ENCODE data around the gene ADAMTS2.
A peak's percentile ranks its signal among the peaks of the same experiment; 100 is the strongest.

Gene ADAMTS2

DNA sequence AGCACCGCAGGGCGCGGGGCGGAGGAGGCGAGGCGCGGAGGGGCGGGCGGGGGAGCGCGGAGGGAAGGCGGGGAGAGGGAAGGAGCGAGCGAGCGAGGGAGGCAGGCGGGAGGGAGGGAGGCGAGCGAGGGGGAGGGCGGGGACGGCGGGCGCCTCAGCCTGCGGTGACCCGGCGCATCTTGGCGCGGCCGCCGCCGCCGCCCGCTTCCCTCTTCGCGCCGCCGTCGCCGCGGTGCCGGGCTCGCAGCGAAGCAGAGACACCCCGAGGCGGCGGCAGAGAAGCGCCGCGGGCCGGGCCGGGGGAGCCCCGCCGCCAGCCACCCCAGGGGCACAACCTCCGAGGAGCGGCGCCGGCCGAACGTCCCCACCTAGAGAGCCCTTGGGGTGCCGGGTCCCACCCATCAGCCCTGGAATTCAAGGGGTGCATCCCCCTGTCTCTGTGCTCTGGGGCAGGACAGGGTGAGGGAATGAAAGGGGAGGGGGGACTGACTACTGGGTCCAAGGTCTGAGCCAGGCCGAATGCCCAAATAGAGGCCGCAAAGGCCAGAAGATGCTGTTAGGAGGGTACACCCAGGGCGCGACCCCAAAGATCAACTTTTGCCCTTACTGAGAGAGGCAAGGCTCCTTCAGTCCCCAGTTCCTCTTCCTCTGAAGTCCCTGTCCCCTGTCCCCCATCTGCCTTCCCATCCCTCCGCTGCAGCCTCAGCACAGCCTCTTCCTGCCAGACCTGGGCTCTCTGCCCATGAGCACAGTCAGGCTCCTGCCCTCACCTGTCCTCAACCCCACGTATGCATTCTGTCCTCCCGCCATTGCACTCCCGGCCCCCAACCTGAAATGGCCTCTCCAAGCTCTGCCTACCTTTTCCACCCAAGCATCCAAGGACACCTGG, at the start of gene ADAMTS2:
TSS of gene ADAMTS2 (minus strand) at position 29 of the 889 bp plus-strand sequence. CDS start 133 bp downstream, outside the sequence.
- peak; percentile 56 for DNase-seq (ENCODE audit: low read depth, low spot score)

DNA sequence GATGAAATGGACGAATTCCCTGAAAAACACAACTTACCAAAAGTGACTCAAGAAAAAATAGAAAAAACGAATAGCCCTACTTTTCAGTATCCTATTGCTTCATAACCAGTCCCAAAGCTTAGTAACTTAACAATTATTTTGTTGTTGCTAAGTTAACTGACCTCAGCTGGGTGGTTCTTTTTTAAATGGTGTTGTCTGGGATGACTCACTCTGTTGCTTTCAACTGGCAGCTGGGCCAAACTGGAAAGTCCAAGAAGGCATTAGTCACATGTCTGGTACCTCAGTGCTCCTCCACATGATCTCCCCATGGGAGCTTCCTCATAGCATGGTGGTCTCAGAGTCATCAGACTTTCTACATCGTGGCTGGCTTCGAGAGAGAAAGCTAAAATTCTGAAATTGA, 47.8 kb upstream of the ADAMTS2 start:
- no peak for DNase-seq (ENCODE audit: low read depth, low spot score)

DNA sequence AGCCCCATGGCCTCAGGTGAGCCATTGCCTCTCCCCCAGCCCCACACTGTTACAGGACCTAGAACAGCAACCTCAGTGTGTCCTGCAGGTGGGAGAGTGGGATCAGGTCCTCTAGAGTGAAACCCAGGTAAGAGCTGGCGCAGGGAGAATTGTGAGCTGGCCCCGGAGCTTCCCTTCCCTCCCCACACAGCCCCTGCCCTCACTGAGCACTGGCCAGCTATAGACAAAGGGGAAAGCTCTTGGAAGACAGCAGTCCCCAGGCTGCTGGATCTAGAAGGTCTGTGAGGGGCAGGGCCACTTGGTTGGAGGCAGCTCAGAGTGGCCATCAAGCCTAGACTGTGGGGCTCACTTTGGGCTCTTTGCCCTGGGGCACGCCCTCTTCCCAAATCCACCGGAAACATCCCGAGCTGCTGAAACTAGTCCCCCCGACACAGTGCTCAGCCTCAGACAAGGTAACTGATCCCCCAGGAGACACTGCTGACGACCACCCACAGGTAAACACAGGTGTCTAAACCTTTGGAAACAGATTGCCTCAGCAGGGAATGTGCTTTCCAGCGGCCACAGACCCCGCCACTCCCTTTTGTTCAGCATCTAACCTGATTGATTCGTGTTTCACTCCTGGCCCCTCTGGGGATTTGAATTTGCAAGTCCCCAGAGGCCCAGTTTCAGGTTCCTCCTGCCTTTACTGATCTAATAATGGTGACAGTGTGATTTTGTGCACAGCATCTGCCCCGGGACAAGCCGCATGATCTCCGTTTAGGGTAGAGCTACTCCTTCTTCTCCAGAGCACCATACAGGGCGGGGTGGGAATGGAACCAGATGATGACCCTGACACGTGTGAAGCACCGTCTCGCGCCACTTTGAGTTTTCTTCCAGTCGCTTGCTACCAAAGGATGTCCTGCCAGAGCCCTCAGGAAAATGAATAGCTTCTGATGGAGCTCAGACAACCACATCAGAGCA, 42.2 kb upstream of the ADAMTS2 start:
- DNase-seq (ENCODE audit: low read depth, low spot score) = no peak

- no peak for DNase-seq (ENCODE audit: low read depth, low spot score)
These were observed 40.7 kb upstream of the ADAMTS2 start for GRCh38 chr5:179385914-179386313.

- DNase-seq (ENCODE audit: low read depth, low spot score) = no peak
These were observed 37.2 kb upstream of the ADAMTS2 start for GRCh38 chr5:179382486-179382885.

- DNase-seq (ENCODE audit: low read depth, low spot score) = no peak
These were observed 36.4 kb upstream of the ADAMTS2 start for GRCh38 chr5:179381691-179382090.

GRCh38 chr5:179380211-179381035, 35.2 kb upstream of the ADAMTS2 start:
- no peak for DNase-seq (ENCODE audit: low read depth, low spot score)

- no peak for DNase-seq (ENCODE audit: low read depth, low spot score)
These were observed 34.1 kb upstream of the ADAMTS2 start for GRCh38 chr5:179379321-179379890.

GRCh38 chr5:179378441-179379271, 33.4 kb upstream of the ADAMTS2 start:
- no peak for DNase-seq (ENCODE audit: low read depth, low spot score)

- DNase-seq (ENCODE audit: low read depth, low spot score) = no peak
These were observed 32.8 kb upstream of the ADAMTS2 start for GRCh38 chr5:179378116-179378440.

DNA sequence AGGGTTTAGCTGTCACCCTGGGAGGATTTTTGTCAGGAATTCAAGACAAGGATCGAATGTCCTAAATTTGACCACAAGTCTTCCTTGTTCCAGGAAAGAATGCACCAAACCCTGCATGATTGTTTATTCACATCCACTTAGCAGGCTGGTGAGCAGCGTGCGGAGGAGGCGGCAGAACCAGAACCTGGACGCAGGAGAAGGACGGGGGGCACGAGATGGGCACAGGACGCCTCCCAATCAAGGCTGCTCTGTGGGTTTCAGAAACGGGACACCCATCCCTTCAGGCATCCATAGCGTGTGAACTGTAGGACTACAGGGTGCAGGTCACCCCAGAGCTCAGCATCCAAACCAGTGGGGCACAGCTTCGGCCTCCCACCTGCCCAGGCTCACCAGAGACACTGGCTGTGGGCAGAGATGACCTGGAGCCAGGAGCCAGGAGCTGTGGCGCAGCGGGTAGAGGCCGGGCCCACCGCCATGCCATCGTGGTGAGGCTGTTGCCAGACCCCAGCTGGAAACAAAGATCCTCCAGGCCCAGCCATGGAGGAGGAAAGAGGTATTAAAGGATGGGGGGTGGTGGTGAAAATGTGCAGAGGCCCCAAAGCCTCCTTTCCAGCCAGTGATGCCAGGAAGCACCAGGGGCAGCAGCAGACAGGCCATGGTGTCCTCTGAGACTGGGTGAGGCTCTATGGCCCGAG, 32.3 kb upstream of the ADAMTS2 start:
- no peak for DNase-seq (ENCODE audit: low read depth, low spot score)

- no peak for DNase-seq (ENCODE audit: low read depth, low spot score)
These were observed 31.6 kb upstream of the ADAMTS2 start for GRCh38 chr5:179376701-179377420.

DNA sequence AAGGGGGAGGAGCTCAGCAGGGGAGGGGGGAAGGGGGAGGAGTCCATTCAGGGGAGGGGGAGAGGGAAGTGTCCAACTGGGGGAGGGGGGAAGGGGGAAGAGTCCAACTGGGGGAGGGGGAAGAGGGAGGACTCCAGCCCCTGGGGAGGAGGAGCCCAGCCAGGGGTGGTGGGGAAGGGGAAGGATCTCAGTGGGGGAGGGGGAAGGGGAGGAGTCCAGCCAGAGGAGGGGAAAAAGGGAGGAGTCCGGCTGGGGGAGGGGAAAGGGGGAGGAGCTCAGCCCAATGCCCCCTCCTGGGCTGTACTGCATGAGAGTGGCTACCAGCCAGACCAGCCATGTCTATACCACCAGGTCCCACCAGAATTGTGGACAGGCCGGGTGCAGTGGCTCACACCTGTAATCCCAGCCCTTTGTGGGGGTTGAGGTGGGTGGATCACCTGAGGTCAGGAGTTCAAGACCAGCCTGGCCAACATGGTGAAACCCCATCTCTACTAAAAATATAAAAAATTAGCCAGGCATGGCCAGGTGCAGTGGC, 30.6 kb upstream of the ADAMTS2 start:
- no peak for DNase-seq (ENCODE audit: low read depth, low spot score)

GRCh38 chr5:179375236-179375685, 30.0 kb upstream of the ADAMTS2 start:
- no peak for DNase-seq (ENCODE audit: low read depth, low spot score)

GRCh38 chr5:179374506-179375235, 29.4 kb upstream of the ADAMTS2 start:
- DNase-seq (ENCODE audit: low read depth, low spot score) = no peak

DNA sequence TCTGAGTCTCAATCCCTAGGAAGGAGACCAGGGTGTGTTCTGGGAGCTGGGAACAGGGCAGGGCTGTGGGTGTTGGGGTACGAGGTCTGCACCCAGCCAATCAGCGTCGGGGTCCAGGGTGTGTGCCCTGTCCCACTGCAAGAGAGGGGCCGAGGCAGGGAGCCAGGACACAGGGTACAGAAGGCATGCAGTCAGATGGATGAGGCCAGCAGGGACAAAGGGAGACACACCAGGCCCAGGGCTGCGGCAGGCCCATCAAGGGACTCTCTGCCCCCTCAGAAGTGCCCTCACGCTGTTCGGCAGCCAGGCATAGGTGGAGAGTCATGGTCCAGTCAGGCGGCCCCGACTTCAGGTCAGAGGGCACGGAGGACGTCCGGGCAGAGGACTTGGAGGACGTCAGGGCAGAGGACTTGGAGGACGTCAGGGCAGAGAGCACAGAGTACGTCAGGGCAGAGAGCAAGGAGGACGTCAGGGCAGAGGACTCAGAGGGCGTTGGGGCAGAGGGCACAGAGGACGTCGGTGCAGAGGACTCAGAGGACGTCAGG, 28.8 kb upstream of the ADAMTS2 start:
- no peak for DNase-seq (ENCODE audit: low read depth, low spot score)

- no peak for DNase-seq (ENCODE audit: low read depth, low spot score)
These were observed 28.1 kb upstream of the ADAMTS2 start for GRCh38 chr5:179373101-179373934.
